PC-3 (cell line): ENCODE results near the gene CDC42BPB.

Source experiments
- CTCF ChIP-seq: fragments of 300-600 bp; sonication (generic); conservative IDR thresholded peaks from 2 replicates; pipeline ENCODE4 v1.5.1; 2017; ENCODE audit warnings: antibody characterized with exemption, low read depth, mild to moderate bottlenecking, low read length
- EZH2 ChIP-seq: fragments of 300-600 bp; sonication (generic); IDR thresholded peaks from one replicate; pipeline ENCODE4 v1.6.1; 2017; ENCODE audit warnings: antibody characterized with exemption, mild to moderate bottlenecking, low read length; ENCODE audit not compliant: unreplicated experiment
- EZH2phosphoT487 ChIP-seq: fragments of 300-600 bp; sonication (generic); IDR thresholded peaks from 2 replicates; pipeline ENCODE4 v1.6.1; 2018; ENCODE audit warnings: mild to moderate bottlenecking, antibody characterized with exemption, low read length, borderline replicate concordance

- TF ChIP-seq CTCF (no peak), EZH2phosphoT487 (no peak), EZH2 (no peak)
Observed at GRCh38 chr14:102885737-102886447, 171.5 kb downstream of the CDC42BPB start.
